NCI-H524 treated with DMSO at 0.1 percent for 48 hours (cell line): ENCODE results near the gene CFAP251.
A peak's percentile ranks its signal among the peaks of the same experiment; 100 is the strongest.

Experiments used
- DNase-seq: peaks from one replicate; lab custom pipeline; 2025; lab: John Stamatoyannopoulos, UW

Gene CFAP251

GRCh38 chr12:121949648-121950397 is 31.4 kb downstream of the CFAP251 start:
- DNase-seq: no peak

- no peak for DNase-seq
Observed at GRCh38 chr12:121953117-121953692, 34.8 kb downstream of the CFAP251 start.

GRCh38 chr12:121953695-121954094 is 35.3 kb downstream of the CFAP251 start:
- no peak for DNase-seq

- peak; percentile 68 for DNase-seq
Observed at GRCh38 chr12:121955258-121956237, 37.2 kb downstream of the CFAP251 start.

- DNase-seq: no peak
Observed at GRCh38 chr12:121957861-121958515, 39.6 kb downstream of the CFAP251 start.

- no peak for DNase-seq
Observed at GRCh38 chr12:121958541-121959240, 40.3 kb downstream of the CFAP251 start.

- DNase-seq: no peak
Observed at GRCh38 chr12:121960541-121960940, 42.1 kb downstream of the CFAP251 start.

GRCh38 chr12:121961195-121961879 is 42.9 kb downstream of the CFAP251 start:
- DNase-seq: no peak

GRCh38 chr12:121963341-121964018 is 45.1 kb downstream of the CFAP251 start:
- DNase-seq: no peak

GRCh38 chr12:121964813-121965643 is 46.6 kb downstream of the CFAP251 start:
- no peak for DNase-seq

GRCh38 chr12:121966959-121967358 is 48.6 kb downstream of the CFAP251 start:
- no peak for DNase-seq

- DNase-seq: no peak
Observed at GRCh38 chr12:121968876-121969275, 50.5 kb downstream of the CFAP251 start.

- DNase-seq: no peak
Observed at GRCh38 chr12:121969726-121970125, 51.3 kb downstream of the CFAP251 start.

GRCh38 chr12:121970581-121971300 is 52.3 kb downstream of the CFAP251 start:
- no peak for DNase-seq

- DNase-seq: no peak
Observed at GRCh38 chr12:121974026-121974985, 55.9 kb downstream of the CFAP251 start.

GRCh38 chr12:121975021-121975420 is 56.6 kb downstream of the CFAP251 start:
- DNase-seq: no peak

- no peak for DNase-seq
Observed at GRCh38 chr12:121976950-121977349, 58.6 kb downstream of the CFAP251 start.
